GM21367 (cell line): ENCODE measurements around the gene KCTD19.
A peak's percentile ranks its signal among the peaks of the same experiment; 100 is the strongest.

Source experiments
- ATAC-seq: cut with Tn5 transposase; IDR thresholded peaks from one replicate; pipeline ENCODE4 v1.9.1; 2021; ENCODE audit not compliant: unreplicated experiment

KCTD19 gene

GRCh38 chr16:67283826-67284555 is 42.5 kb downstream of the KCTD19 start:
- no peak for ATAC-seq

GRCh38 chr16:67283039-67283825 is 43.3 kb downstream of the KCTD19 start:
- no peak for ATAC-seq

- ATAC-seq: no peak
These were observed 44.1 kb downstream of the KCTD19 start for GRCh38 chr16:67282447-67282805.

GRCh38 chr16:67281536-67282446 is 44.8 kb downstream of the KCTD19 start:
- no peak for ATAC-seq

DNA sequence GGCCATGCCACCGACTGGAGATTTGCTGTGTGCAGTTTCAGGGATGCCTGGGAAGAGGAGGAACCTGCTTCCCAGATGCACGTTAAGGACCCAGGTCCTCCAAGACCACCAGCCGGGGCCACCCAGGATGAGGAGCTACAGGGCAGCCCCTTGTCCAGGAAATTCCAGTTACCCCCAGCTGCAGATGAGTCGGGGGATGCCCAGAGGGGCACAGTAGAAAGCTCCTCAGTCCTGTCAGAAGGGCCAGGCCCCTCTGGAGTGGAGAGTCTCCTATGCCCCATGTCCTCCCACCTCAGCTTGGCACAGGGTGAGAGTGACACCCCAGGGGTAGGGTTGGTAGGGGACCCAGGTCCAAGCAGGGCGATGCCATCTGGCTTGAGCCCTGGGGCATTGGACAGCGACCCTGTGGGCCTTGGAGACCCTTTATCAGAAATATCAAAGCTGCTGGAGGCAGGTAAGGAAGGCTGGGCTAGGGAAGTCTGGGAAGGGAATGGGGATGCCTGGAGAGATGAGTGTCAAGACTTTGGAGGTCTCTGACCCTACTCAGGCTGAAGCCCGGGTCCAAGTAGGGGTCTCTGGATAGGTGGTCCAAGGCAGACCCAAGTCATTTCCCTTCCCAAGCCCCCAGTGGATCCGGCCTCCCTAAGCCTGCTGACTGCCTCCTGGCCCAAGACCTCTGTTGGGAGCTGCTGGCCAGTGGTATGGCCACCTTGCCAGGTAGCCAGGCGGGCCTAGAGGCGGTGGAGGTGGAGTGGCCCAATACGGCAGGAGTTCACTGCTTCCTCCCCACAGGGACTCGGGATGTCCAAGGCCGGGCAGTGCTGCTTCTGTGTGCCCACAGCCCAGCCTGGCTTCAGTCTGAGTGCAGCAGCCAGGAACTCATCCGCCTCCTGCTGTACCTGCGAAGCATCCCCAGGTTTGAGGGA is 46.2 kb downstream of the KCTD19 start:
- ATAC-seq: no peak

DNA sequence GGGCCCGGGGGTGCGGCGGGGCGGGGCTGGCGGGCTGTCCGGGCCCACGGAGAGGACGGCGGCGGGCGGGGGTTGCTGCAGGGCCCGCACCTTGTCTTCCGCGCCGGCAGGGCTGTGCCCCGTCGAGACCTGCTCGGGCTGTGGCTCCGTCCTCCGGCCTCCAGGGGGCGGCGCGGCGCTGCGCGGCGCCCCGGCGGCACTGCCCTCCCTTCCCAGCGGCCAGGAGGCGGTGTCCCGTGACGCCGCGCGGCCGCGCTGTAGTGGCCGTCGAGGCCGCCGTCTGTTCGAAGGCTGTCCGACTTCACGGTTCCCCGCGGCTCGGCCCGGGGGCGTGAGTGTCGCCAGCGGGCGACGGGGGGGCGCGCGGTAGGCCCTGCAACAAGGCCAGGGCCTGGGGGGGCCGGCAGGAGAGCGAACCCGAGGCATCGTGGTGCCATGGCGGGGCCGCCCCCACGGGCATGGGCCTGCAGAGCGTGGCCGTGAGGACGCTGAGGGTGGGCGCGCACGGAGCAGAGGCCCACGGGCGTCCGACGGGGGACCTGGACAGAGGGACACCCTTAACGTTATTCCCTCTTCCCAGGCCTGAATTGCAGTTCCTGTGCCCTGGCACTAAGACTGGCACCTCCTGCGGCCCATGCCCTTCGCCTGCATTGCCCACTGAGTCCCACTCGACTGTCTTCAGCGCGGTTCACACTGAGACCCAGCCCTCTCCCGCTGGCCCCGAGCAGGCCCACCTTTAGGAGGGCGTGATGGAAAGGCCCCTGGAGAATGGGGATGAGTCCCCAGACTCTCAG is 47.0 kb downstream of the KCTD19 start, which contains the start of gene PLEKHG4:
Gene PLEKHG4 (plus strand): TSS at position 237 of the 794 bp plus-strand sequence. CDS start 513 bp downstream, at position 750.
- peak; percentile 73 for ATAC-seq

DNA sequence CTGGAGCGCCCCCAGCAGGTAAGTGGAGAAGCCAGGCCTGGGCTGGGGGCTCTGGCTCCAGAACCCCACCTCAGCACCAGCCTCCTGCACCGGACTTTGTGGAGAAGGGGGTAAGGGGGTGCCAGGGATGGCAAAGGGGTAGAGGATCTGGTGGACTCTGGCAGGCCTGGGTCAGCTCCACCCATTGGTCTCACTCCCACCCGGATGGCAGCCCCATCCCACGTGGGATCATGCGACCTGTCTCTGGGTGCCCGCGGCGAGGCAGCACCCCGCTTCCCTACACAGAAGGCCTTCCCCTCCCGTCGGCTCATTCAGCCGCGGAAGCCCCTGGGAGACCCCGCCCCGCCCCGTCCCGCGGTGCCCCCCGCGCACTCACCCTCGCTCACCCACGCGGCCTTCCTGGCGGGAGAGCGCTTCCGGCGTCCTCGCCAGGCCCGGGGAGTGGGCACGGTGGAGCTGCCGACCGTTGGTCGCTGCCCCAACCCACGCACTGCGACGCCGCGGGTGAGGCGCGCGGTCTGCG is 47.7 kb downstream of the KCTD19 start:
- ATAC-seq: peak; percentile 21

DNA sequence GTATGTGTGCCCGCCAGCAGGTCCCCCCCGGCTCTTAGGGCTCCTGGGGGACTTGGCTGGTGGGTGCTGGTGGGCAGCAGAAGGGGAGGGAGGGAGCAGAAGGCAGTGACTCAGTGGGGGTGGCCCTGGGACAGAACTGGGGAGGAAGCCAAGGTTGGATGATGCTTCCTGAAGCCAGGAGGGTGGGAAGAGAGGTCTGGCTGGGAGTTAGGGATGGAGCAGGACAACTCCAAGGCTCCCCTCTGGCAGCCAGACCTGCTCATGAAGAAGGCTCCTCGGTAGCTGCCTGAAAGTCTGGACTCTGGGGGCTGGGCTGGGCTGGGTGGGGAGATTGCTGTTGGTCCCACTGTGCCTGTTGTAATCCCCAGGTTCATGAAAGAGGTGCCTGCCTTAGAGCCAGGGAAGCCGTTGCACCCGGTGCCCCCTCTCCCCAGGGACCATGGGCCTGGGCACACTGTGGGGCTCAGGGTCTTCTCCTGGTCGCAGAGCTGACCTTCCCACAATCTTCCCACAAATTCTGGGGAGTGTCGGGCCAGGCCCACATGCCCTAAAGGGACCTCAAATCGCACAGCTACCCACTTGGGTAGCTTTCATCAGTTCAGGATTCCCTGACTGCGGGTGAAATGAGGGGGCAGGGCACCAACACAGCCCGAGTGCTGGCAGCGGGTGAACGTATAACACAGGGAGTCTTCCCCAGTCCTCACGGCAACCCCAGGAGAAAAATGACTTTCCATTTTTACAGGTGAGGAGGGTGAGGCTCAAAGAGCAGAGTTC is 48.4 kb downstream of the KCTD19 start:
- ATAC-seq: no peak

- no peak for ATAC-seq
These were observed 49.1 kb downstream of the KCTD19 start for GRCh38 chr16:67277294-67277998.

GRCh38 chr16:67275321-67275720 is 51.2 kb downstream of the KCTD19 start:
- no peak for ATAC-seq

- no peak for ATAC-seq
These were observed 55.1 kb downstream of the KCTD19 start for GRCh38 chr16:67271446-67271845.

DNA sequence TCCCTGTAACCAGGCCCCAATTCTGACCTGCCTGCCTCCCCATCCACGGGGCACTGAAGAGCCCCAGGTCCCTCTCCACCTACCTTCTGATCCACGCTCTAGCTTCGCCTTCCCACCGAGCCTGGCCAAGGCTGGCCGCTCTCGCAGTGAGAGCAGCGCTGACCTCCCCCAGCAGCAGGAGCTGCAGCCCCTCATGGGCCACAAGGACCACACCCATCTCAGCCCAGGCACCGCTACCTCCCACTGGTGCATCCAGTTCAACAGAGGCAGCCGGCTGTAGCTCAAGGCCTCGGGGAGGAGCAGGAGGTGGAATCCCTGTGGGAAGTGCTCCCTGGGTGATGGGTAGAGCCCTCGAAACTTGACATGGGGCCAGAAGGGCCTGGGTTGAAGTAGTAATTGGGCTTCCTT is 55.6 kb downstream of the KCTD19 start:
- ATAC-seq: no peak

DNA sequence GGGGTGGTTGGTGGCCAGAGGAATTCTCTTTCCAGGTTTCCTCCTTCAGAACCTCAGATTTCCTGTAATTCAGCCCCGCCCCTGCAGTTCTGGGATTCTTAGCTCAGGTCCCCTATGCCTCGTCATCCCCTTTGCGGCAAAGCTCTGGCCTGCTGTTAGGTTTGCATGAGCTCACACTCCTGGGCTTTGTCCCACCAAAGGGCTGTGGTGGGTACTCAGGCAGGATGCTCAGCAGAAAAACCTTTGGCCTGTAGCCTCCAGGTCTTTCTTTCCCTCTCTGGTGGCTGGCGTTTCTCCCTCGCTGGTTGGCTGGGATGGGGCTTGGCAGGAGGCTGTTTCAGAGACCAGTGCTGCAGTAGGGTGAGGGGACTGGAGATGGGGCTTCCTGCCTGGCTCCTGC is 56.8 kb downstream of the KCTD19 start:
- ATAC-seq: no peak

- ATAC-seq: no peak
These were observed 58.4 kb downstream of the KCTD19 start for GRCh38 chr16:67268136-67268579.

GRCh38 chr16:67265834-67266233 is 60.7 kb downstream of the KCTD19 start:
- no peak for ATAC-seq

GRCh38 chr16:67264866-67265265 is 61.7 kb downstream of the KCTD19 start:
- no peak for ATAC-seq

DNA sequence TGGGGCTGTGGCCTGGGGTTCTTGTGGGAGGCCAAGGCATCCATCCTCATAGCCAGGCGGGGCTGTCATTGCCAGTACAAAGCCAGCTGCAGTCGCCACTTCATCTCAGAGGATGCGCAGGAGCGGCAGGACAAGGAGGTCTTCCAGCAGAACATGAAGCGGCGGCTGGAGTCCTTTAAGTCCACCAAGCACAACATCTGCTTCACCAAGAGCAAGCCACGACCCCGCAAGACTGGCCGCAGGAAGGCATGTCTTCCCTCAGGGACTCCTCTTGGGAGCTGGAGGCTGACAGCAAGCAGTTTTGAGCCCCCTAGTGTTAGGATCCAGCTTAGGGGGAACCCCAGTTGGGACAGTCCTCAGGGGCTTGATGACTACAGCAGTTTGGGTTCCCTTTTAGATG is 62.3 kb downstream of the KCTD19 start:
- no peak for ATAC-seq

DNA sequence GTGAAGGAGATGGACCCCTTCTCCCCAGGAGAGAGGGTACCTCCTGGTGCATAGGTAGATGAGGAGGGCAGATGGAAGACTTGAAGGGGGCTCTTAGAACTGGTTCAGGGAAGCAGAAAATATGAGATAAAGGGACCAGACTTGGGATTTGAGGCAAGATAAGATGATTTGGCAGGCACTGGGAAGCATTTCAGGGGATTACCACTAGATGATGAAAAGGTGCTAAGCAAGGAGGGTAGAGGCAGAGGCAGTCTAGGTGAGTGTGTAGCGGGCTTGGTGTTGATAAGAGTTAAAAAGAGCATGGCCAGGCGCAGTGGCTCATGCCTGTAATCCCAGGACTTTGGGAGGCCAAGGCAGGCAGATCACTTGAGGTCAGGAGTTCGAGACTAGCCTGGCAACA is 63.3 kb downstream of the KCTD19 start:
- no peak for ATAC-seq
